Measurements from ENCODE around the gene NR6A1. TPM values are rescaled to one million over a fixed set of nuclear protein-coding genes. Genes with fewer than 3 reads are reported as not detected.

NR6A1 gene
- total and polyA plus RNA-seq, 2 of the 8 experiments (the other 6 are each of a cell fraction or from before 2014, with no cell fraction given), result 93.2 to 237 TPM

- TF ChIP-seq, protein P1, sequence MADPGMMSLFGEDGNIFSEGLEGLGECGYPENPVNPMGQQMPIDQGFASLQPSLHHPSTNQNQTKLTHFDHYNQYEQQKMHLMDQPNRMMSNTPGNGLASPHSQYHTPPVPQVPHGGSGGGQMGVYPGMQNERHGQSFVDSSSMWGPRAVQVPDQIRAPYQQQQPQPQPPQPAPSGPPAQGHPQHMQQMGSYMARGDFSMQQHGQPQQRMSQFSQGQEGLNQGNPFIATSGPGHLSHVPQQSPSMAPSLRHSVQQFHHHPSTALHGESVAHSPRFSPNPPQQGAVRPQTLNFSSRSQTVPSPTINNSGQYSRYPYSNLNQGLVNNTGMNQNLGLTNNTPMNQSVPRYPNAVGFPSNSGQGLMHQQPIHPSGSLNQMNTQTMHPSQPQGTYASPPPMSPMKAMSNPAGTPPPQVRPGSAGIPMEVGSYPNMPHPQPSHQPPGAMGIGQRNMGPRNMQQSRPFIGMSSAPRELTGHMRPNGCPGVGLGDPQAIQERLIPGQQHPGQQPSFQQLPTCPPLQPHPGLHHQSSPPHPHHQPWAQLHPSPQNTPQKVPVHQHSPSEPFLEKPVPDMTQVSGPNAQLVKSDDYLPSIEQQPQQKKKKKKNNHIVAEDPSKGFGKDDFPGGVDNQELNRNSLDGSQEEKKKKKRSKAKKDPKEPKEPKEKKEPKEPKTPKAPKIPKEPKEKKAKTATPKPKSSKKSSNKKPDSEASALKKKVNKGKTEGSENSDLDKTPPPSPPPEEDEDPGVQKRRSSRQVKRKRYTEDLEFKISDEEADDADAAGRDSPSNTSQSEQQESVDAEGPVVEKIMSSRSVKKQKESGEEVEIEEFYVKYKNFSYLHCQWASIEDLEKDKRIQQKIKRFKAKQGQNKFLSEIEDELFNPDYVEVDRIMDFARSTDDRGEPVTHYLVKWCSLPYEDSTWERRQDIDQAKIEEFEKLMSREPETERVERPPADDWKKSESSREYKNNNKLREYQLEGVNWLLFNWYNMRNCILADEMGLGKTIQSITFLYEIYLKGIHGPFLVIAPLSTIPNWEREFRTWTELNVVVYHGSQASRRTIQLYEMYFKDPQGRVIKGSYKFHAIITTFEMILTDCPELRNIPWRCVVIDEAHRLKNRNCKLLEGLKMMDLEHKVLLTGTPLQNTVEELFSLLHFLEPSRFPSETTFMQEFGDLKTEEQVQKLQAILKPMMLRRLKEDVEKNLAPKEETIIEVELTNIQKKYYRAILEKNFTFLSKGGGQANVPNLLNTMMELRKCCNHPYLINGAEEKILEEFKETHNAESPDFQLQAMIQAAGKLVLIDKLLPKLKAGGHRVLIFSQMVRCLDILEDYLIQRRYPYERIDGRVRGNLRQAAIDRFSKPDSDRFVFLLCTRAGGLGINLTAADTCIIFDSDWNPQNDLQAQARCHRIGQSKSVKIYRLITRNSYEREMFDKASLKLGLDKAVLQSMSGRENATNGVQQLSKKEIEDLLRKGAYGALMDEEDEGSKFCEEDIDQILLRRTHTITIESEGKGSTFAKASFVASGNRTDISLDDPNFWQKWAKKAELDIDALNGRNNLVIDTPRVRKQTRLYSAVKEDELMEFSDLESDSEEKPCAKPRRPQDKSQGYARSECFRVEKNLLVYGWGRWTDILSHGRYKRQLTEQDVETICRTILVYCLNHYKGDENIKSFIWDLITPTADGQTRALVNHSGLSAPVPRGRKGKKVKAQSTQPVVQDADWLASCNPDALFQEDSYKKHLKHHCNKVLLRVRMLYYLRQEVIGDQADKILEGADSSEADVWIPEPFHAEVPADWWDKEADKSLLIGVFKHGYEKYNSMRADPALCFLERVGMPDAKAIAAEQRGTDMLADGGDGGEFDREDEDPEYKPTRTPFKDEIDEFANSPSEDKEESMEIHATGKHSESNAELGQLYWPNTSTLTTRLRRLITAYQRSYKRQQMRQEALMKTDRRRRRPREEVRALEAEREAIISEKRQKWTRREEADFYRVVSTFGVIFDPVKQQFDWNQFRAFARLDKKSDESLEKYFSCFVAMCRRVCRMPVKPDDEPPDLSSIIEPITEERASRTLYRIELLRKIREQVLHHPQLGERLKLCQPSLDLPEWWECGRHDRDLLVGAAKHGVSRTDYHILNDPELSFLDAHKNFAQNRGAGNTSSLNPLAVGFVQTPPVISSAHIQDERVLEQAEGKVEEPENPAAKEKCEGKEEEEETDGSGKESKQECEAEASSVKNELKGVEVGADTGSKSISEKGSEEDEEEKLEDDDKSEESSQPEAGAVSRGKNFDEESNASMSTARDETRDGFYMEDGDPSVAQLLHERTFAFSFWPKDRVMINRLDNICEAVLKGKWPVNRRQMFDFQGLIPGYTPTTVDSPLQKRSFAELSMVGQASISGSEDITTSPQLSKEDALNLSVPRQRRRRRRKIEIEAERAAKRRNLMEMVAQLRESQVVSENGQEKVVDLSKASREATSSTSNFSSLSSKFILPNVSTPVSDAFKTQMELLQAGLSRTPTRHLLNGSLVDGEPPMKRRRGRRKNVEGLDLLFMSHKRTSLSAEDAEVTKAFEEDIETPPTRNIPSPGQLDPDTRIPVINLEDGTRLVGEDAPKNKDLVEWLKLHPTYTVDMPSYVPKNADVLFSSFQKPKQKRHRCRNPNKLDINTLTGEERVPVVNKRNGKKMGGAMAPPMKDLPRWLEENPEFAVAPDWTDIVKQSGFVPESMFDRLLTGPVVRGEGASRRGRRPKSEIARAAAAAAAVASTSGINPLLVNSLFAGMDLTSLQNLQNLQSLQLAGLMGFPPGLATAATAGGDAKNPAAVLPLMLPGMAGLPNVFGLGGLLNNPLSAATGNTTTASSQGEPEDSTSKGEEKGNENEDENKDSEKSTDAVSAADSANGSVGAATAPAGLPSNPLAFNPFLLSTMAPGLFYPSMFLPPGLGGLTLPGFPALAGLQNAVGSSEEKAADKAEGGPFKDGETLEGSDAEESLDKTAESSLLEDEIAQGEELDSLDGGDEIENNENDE (IDR thresholded peaks at IDR 0.05; ENCODE audit: insufficient replicate concordance, low read length), result no peak
- TF ChIP-seq KDM4A (IDR thresholded peaks at IDR 0.05; ENCODE audit: low read depth, low read length, severe bottlenecking), result no peak
- TF ChIP-seq, protein P2, sequence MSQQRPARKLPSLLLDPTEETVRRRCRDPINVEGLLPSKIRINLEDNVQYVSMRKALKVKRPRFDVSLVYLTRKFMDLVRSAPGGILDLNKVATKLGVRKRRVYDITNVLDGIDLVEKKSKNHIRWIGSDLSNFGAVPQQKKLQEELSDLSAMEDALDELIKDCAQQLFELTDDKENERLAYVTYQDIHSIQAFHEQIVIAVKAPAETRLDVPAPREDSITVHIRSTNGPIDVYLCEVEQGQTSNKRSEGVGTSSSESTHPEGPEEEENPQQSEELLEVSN (IDR thresholded peaks at IDR 0.05), result no peak
These were observed 146.0 kb downstream of the NR6A1 start (continued) for GRCh38 chr9:124625087-124625486.

Measured in H1 (cell line).